RWPE1 (cell line): Measurements from ENCODE around the gene ICOSLG.

Experiments
- CTCF ChIA-PET: fragments of 350-600 bp; sonication (Branson Sonifier 250); formaldehyde crosslinking; extraction: SDS; loops from one replicate; lab custom pipeline; 2021; lab: Yijun Ruan, JAX
- POLR2A ChIA-PET: fragments of 400-600 bp; formaldehyde crosslinking; extraction: SDS; loops from one replicate; lab custom pipeline; 2020; ENCODE audit warnings: antibody characterized with exemption; ENCODE audit not compliant: low non-redundant PET; lab: Yijun Ruan, JAX
- DNase-seq: peaks from one replicate; pipeline ENCODE4 v3.0.0; 2012; ENCODE audit warnings: low spot score
- H3K27ac ChIP-seq: fragments of 450-650 bp; 2 replicates; pipeline ENCODE4 v1.5.1; 2017
- TF ChIP-seq, protein P1 (sequence below): fragments of 450-650 bp; conservative IDR thresholded peaks from 2 replicates; pipeline ENCODE4 v1.5.1; 2017; ENCODE audit warnings: low read depth, mild to moderate bottlenecking

ICOSLG gene

DNA sequence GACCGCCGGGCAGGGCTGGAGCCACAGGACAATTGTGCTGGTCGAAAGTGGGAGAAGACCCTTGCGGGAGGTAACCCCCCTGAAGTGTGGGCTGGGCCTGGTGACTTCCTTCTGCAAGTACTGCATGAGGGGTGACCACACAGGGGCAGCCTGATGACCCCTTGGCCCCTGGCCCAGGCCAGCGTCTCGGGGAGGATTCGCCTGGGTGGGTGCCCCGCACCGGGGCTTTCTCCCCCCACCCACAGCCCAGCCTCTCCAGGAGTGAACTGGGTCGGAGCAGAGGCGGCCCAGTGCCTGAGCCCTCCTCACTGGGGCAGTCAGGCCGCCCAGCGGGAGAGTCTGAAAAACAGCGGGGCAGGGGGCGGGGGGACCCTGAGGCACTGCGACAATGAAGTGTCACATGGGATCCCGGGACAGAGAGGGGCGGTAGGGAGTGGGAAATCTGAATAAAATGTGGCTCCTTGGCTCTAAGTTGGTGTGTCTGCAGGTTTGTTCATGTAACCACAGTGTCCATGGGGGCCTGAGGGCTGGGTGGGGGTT is 22.5 kb upstream of the ICOSLG start:
- TF ChIP-seq, protein P1, sequence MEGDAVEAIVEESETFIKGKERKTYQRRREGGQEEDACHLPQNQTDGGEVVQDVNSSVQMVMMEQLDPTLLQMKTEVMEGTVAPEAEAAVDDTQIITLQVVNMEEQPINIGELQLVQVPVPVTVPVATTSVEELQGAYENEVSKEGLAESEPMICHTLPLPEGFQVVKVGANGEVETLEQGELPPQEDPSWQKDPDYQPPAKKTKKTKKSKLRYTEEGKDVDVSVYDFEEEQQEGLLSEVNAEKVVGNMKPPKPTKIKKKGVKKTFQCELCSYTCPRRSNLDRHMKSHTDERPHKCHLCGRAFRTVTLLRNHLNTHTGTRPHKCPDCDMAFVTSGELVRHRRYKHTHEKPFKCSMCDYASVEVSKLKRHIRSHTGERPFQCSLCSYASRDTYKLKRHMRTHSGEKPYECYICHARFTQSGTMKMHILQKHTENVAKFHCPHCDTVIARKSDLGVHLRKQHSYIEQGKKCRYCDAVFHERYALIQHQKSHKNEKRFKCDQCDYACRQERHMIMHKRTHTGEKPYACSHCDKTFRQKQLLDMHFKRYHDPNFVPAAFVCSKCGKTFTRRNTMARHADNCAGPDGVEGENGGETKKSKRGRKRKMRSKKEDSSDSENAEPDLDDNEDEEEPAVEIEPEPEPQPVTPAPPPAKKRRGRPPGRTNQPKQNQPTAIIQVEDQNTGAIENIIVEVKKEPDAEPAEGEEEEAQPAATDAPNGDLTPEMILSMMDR: no peak
- no peak overlapping the region for H3K27ac ChIP-seq
- ChIA-PET CTCF (interaction anchor here (0.8 kb wide), 1 partner anchor 34 kb away, joined by 6 read pairs; no protein-coding TSS in a partner anchor), POLR2A (interaction anchor here (0.7 kb wide), 1 partner anchor 25 kb away, joined by 3 read pairs; no protein-coding TSS in a partner anchor)
- DNase-seq: no peak

DNA sequence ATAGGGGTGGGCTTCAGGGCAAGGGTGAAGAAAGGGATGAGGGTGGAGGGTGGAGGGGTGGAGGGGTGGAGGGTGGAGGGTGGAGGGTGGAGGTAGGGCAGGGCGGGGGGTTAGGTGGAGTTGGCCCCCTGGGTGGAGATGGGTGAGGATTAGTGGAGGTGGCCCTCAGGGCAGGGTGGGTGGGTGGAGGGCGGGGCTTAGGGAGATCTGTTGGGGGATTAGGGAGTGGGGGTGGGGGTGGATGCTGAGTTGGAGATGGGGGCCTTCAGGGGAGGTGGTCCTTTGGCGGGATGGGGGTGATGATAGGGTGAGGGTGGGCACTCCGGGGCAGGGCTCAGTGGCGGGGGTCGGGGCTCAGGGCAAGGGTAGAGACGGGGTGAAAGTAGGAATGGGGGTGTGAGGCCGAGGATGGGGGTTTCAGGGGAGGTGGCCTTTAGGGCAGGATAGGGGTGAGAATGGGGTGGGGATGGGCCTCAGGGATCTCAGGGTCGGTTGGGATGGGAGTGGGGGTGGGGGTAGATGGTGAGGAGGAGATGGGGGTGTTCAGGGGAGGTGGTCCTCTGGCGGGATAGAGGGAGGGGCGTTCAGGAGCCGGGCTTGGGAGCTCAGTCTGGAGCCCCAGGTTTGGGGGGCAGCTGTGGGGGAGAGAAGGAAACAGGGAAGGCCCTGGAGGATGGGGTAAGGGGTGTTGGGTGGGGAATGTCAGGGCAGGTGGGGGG is 21.8 kb upstream of the ICOSLG start:
- H3K27ac ChIP-seq: no peak overlapping the region
- CTCF ChIA-PET: no interaction called here
- TF ChIP-seq, protein P1: no peak
- POLR2A ChIA-PET: no interaction called here
- DNase-seq: no peak

DNA sequence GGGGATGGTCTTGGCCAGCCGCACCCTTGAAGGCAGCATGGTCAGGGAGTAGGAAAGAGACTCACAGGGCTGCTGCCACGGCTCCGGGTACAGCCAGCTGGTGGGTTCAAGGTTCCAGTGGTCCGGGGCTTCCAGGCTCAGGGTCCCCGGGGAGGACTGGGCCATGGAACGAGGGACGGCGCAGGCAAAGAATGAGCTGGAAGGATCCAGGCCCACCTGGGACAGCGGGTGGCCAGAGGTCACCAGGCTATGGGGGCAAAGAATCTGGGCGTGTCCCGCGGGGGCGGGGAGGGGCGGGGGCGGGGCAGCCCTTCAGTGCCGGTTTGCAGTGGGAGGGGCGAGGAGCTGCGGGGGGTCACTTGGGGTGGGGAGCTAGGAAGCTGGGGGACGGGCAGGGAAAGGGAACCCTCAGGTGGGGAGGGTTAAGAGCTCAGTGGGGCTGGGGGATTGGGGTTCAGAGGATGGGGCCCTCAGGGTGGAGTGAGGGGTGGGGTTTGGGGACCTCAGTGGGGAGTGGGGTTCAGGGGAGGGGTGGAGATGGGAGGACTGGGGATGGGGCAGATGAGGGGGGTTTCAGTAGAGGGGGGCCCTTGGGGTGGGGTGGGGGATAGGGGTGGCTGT is 21.0 kb upstream of the ICOSLG start, which contains the start of gene DNMT3L:
Gene DNMT3L, minus strand, starts transcription at position 223 of the 621 bp plus-strand sequence. CDS start 638 bp downstream, outside the sequence.
- H3K27ac ChIP-seq: no peak within 1 kb of the TSS
- TF ChIP-seq, protein P1: no peak
- no peak for DNase-seq
- ChIA-PET POLR2A (no interaction called here), CTCF (no interaction called here)

DNA sequence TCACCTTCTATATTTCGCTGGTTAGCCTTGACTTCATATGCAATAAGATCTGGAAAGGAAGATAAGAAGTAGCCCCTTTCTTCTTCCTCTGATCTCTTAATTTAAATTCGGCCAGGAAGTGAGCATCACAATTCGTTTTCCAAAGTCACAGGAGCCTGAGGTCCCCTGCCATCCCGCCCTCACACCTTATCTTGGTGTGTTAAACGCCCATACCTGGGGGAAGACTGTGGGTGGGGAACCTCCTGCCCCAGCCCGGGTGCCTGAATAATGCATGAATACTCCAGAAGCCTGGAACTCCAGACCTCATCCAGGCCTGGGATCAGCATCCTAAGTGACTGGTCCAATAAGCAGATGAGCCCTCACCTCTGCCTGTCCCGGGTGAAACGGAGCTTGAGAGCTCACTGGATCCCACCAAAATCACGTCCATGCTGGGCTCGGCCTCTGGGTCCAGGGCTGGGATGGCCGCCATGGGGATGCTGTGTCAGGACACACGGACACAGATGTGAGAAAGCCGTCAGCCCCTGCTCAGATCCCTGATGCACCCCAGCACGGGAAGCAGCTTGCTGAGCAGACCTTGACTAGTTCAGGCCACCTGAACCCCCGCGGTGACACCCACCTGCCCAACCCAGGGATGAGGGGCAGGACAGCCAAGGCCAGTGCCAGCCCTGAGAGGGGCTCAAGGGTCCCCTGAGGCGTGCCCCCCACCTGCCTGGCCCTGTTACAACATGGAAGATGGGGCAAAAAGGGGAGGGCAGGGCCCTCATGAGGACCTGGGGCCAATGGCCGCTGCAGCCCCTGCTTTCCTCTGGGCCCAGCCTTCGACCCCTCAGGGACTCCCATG is 20.3 kb upstream of the ICOSLG start:
- ChIA-PET CTCF (interaction anchor here (0.5 kb wide), 1 partner anchor 225 kb away, joined by 4 read pairs; no protein-coding TSS in a partner anchor), POLR2A (no interaction called here)
- TF ChIP-seq, protein P1: no peak
- no peak for DNase-seq
- no peak overlapping the region for H3K27ac ChIP-seq

DNA sequence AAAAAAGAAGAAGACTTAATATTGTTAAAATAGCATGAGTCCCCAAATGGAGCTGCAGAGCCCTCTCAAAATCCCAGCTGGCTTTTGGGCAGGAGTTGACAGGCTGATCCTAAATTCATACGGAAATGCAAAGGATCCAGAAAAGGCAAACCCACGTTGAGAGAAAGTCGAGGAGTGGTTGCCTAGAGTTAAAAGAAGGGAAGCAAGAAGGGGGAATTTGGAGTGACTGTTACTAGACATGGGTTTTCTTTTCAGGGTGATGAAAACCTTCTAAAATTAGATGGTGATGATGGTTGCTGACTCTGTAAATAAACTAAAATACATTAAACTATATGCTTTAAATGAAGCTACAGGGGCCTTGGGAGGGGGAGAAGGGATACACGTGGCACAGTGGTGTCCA is 19.3 kb upstream of the ICOSLG start:
- ChIA-PET POLR2A (no interaction called here), CTCF (interaction anchor here (0.6 kb wide), 1 partner anchor 185 kb away, joined by 5 read pairs; no protein-coding TSS in a partner anchor)
- no peak for DNase-seq
- no peak overlapping the region for H3K27ac ChIP-seq
- TF ChIP-seq, protein P1: no peak

DNA sequence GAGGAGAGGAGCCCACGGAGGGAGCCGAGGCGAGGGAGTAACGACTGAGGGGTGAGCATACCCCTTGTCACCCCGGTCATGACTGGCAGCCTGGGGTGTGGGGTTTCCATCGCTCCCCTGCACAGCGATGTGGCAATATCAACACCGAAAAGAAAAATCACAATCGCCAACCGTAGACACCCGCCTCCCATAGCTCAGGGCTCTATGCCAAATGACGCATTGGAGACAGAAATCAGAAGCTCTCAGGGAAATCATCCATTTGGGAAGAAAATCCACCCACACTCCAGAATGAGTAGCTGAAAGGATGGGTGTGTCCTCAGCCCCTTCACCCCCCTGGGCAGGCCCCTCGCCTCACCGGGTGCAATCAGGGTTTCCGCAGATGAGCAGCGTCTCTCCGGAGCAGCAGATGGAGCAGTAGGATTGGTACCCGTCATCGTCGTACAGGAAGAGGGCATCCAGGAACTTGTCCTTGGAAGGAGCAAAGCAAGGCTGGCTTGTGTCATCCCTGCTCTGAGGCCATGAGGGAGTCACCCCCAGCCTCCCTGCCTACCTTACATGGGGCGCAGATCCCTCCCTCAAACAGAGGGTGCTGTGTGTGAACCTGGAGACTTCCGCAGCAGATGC is 18.5 kb upstream of the ICOSLG start:
- H3K27ac ChIP-seq: no peak overlapping the region
- DNase-seq: no peak
- TF ChIP-seq, protein P1: no peak
- CTCF ChIA-PET: no interaction called here
- POLR2A ChIA-PET: no interaction called here
